HepG2 (cell line): ENCODE results near the gene NAB2. TPM values are rescaled to one million over a fixed set of nuclear protein-coding genes. Genes with fewer than 3 reads are reported as not detected.

Experiments used
- ARNT ChIP-seq: fragments of 450-650 bp; IDR thresholded peaks from 2 replicates; pipeline ENCODE4 v1.6.1; 2017
- DR1 ChIP-seq: sonication (generic); formaldehyde crosslinking; IDR thresholded peaks from 2 replicates; pipeline ENCODE4 v1.8.0; 2021; ENCODE audit warnings: mild to moderate bottlenecking, missing genetic modification reagents, inconsistent platforms
- FOXA3 ChIP-seq: IDR thresholded peaks from 2 replicates; pipeline ENCODE4 v1.6.1; 2016; ENCODE audit warnings: missing genetic modification reagents, missing compliant biosample characterization
- KDM2A ChIP-seq: sonication (generic); formaldehyde crosslinking; IDR thresholded peaks from 2 replicates; pipeline ENCODE4 v1.4.0; 2020; ENCODE audit warnings: low read depth, missing genetic modification reagents, borderline replicate concordance
- KLF16 ChIP-seq, 2 experiments: sonication (generic) in 1 of 2; formaldehyde crosslinking in 1 of 2; IDR thresholded peaks; 2 replicates each; pipeline versions ENCODE4 v1.6.1 to v1.8.0; 2016 to 2023; ENCODE audit warnings: missing genetic modification reagents in 2 of 2, missing compliant biosample characterization in 1 of 2
- MEIS2 ChIP-seq: sonication (generic); formaldehyde crosslinking; IDR thresholded peaks from 2 replicates; pipeline ENCODE4 v1.9.0; 2021; ENCODE audit warnings: mild to moderate bottlenecking, missing genetic modification reagents
- MYC ChIP-seq: sonication (generic); formaldehyde crosslinking; IDR thresholded peaks from 2 replicates; pipeline ENCODE4 v1.9.0; 2021; ENCODE audit warnings: missing genetic modification reagents, borderline replicate concordance
- NFYC ChIP-seq: IDR thresholded peaks from 2 replicates; pipeline ENCODE4 v1.6.1; 2016; ENCODE audit warnings: missing genetic modification reagents, missing compliant biosample characterization
- SOX6 ChIP-seq, 2 experiments: fragments of 450-650 bp in 1 of 2; sonication (generic) in 1 of 2; formaldehyde crosslinking in 1 of 2; IDR thresholded peaks; 2 replicates each; pipeline versions ENCODE4 v1.4.0 to v1.6.1; 2017 to 2020; ENCODE audit warnings: antibody characterized with exemption in 1 of 2, mild to moderate bottlenecking in 1 of 2, missing genetic modification reagents in 1 of 2
- TSC22D2 ChIP-seq: sonication (generic); formaldehyde crosslinking; IDR thresholded peaks from 2 replicates; pipeline ENCODE4 v1.5.1; 2020; ENCODE audit warnings: missing genetic modification reagents, mild to moderate bottlenecking, borderline replicate concordance
- ZBTB1 ChIP-seq: sonication (generic); formaldehyde crosslinking; IDR thresholded peaks from 2 replicates; pipeline ENCODE4 v1.4.0; 2020; ENCODE audit warnings: missing genetic modification reagents, borderline replicate concordance
- ZFX ChIP-seq: sonication (generic); formaldehyde crosslinking; IDR thresholded peaks from 2 replicates; pipeline ENCODE4 v1.4.0; 2020; ENCODE audit warnings: mild to moderate bottlenecking, low read depth, missing genetic modification reagents, moderate library complexity
- ZNF10 ChIP-seq: sonication (generic); formaldehyde crosslinking; IDR thresholded peaks from 2 replicates; pipeline ENCODE4 v1.4.0; 2020; ENCODE audit warnings: mild to moderate bottlenecking, low read depth, missing genetic modification reagents, borderline replicate concordance
- ZNF136 ChIP-seq: sonication (generic); formaldehyde crosslinking; IDR thresholded peaks from 2 replicates; pipeline ENCODE4 v1.8.1; 2022; ENCODE audit warnings: low read depth, mild to moderate bottlenecking, moderate library complexity, missing genetic modification reagents
- polyA plus RNA-seq, 8 experiments: library from polyadenylated mRNA; depleted of rRNA in 3 of 8; stranded (reverse) in 7 of 8; unstranded in 1 of 8; fragments of >200 nt; fragmentation: Illumina TruSeq in 4 of 8; extraction: Trizol in 4 of 8; gene quantifications; 2 replicates each; pipeline versions ENCODE4 v1.2.1 to v1.2.3, GENCODE V29; 2011 to 2016; ENCODE audit warnings: low read depth in 4 of 8, missing spikeins in 1 of 8, mixed read lengths in 1 of 8; ENCODE audit not compliant: insufficient read depth in 1 of 8
- total RNA-seq, 5 experiments: library from RNA; depleted of rRNA; stranded (reverse); fragments of >200 nt; fragmentation: Illumina TruSeq; extraction: Trizol; gene quantifications; 2 replicates each; pipeline ENCODE4 v1.2.3, GENCODE V29; 2016; ENCODE audit warnings: low read depth in 1 of 5
- TF ChIP-seq, protein P1 (sequence below): sonication (generic); formaldehyde crosslinking; IDR thresholded peaks from 2 replicates; pipeline ENCODE4 v1.4.0; 2020; ENCODE audit warnings: missing genetic modification reagents
- TF ChIP-seq, protein P2 (sequence below): sonication (generic); formaldehyde crosslinking; IDR thresholded peaks from 2 replicates; pipeline ENCODE4 v1.5.1; 2020; ENCODE audit warnings: mild to moderate bottlenecking, missing genetic modification reagents, moderate library complexity
- TF ChIP-seq, protein P3 (sequence below): sonication (generic); formaldehyde crosslinking; IDR thresholded peaks from 2 replicates; pipeline ENCODE4 v1.4.0; 2020; ENCODE audit warnings: missing genetic modification reagents; ENCODE audit errors: not compliant biosample characterization
- TF ChIP-seq, protein P4 (sequence below): sonication (generic); formaldehyde crosslinking; conservative IDR thresholded peaks from 2 replicates; pipeline ENCODE4 v1.4.0; 2020; ENCODE audit warnings: missing genetic modification reagents
- TF ChIP-seq, protein P5 (sequence below): sonication (generic); formaldehyde crosslinking; IDR thresholded peaks from 2 replicates; pipeline ENCODE4 v1.5.1; 2020; ENCODE audit warnings: mild to moderate bottlenecking, missing genetic modification reagents, borderline replicate concordance

The NAB2 gene
- total and polyA plus RNA-seq, 2 of the 13 experiments (the other 11 are each of a cell fraction or from before 2014, with no cell fraction given) = 11.7 to 12.9 TPM

DNA sequence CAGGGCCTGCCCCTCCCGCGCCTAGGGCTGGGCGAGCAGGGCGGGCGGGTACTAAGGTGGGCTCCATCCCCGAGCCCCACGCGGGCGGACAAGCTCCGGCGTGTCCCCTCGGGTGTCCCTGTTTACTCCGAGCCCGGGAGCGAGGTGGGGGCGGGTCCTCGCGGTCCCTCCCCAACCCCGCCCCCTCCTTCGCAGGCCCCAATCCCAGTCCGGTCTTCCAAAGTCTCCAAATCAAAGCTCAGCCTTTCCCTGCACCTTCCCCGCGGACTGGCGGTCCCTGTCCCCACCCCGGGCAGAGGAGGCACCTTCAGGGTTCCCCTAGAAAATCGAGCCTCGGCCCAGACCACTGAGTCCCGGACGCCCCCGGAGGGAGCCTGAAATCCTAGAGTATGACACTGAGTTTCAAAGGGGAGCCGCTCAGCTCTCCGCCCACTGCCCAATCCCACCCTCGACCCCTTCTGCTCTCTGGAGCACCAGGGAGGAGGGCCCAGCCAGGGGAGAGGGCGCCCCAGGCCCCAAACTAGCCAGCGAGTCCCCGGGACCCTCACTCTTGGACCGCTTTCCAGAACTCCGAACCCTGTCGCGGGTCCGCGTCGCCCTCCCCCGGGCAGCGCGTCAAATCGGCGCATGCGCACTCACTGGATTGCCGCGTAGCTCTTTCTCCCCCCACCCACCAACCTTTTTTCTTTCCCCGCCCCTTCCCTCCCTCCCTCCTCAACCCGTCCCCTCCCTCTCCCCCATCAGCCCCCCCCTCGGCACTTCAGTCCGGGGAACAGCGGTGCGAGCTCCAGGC is 39.0 kb downstream of the NAB2 start, which contains the start of gene LRP1 (continued):
- TF ChIP-seq, protein P1, sequence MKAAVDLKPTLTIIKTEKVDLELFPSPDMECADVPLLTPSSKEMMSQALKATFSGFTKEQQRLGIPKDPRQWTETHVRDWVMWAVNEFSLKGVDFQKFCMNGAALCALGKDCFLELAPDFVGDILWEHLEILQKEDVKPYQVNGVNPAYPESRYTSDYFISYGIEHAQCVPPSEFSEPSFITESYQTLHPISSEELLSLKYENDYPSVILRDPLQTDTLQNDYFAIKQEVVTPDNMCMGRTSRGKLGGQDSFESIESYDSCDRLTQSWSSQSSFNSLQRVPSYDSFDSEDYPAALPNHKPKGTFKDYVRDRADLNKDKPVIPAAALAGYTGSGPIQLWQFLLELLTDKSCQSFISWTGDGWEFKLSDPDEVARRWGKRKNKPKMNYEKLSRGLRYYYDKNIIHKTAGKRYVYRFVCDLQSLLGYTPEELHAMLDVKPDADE = no peak
- TF ChIP-seq TSC22D2 (CRISPR knock-in tag) (0 out of 2 replicates have a peak, but pooled peaks have one; percentile 67), ZNF10 (CRISPR knock-in tag) (no peak), NFYC (CRISPR knock-in tag) (no peak), MEIS2 (CRISPR knock-in tag) (no peak), MYC (CRISPR knock-in tag) (peak; percentile 79), ZNF136 (CRISPR knock-in tag) (peak; percentile 63; the same call in 1 of the 2 replicates), SOX6 (IDR thresholded peaks at IDR 0.05) (no peak), SOX6 (CRISPR knock-in tag; IDR thresholded peaks at IDR 0.05) (no peak; the same call in 1 of the 2 replicates), KDM2A (peak; percentile 60; the same call in 1 of the 2 replicates), ZFX (CRISPR knock-in tag) (peak; percentile 51), DR1 (CRISPR knock-in tag) (no peak), ARNT (no peak), FOXA3 (CRISPR knock-in tag) (peak; percentile 34), ZBTB1 (CRISPR knock-in tag) (no peak), KLF16 (CRISPR knock-in tag; IDR thresholded peaks at IDR 0.05) (peak in 1 of 2 experiments; percentile 47; a peak in 1 of 4 replicates)
- TF ChIP-seq, protein P2, sequence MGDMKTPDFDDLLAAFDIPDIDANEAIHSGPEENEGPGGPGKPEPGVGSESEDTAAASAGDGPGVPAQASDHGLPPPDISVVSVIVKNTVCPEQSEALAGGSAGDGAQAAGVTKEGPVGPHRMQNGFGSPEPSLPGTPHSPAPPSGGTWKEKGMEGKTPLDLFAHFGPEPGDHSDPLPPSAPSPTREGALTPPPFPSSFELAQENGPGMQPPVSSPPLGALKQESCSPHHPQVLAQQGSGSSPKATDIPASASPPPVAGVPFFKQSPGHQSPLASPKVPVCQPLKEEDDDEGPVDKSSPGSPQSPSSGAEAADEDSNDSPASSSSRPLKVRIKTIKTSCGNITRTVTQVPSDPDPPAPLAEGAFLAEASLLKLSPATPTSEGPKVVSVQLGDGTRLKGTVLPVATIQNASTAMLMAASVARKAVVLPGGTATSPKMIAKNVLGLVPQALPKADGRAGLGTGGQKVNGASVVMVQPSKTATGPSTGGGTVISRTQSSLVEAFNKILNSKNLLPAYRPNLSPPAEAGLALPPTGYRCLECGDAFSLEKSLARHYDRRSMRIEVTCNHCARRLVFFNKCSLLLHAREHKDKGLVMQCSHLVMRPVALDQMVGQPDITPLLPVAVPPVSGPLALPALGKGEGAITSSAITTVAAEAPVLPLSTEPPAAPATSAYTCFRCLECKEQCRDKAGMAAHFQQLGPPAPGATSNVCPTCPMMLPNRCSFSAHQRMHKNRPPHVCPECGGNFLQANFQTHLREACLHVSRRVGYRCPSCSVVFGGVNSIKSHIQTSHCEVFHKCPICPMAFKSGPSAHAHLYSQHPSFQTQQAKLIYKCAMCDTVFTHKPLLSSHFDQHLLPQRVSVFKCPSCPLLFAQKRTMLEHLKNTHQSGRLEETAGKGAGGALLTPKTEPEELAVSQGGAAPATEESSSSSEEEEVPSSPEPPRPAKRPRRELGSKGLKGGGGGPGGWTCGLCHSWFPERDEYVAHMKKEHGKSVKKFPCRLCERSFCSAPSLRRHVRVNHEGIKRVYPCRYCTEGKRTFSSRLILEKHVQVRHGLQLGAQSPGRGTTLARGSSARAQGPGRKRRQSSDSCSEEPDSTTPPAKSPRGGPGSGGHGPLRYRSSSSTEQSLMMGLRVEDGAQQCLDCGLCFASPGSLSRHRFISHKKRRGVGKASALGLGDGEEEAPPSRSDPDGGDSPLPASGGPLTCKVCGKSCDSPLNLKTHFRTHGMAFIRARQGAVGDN (CRISPR knock-in tag) = peak; percentile 76
- TF ChIP-seq, protein P3, sequence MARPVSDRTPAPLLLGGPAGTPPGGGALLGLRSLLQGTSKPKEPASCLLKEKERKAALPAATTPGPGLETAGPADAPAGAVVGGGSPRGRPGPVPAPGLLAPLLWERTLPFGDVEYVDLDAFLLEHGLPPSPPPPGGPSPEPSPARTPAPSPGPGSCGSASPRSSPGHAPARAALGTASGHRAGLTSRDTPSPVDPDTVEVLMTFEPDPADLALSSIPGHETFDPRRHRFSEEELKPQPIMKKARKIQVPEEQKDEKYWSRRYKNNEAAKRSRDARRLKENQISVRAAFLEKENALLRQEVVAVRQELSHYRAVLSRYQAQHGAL = no peak
- TF ChIP-seq, protein P4, sequence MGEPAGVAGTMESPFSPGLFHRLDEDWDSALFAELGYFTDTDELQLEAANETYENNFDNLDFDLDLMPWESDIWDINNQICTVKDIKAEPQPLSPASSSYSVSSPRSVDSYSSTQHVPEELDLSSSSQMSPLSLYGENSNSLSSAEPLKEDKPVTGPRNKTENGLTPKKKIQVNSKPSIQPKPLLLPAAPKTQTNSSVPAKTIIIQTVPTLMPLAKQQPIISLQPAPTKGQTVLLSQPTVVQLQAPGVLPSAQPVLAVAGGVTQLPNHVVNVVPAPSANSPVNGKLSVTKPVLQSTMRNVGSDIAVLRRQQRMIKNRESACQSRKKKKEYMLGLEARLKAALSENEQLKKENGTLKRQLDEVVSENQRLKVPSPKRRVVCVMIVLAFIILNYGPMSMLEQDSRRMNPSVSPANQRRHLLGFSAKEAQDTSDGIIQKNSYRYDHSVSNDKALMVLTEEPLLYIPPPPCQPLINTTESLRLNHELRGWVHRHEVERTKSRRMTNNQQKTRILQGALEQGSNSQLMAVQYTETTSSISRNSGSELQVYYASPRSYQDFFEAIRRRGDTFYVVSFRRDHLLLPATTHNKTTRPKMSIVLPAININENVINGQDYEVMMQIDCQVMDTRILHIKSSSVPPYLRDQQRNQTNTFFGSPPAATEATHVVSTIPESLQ (CRISPR knock-in tag) = no peak
- TF ChIP-seq, protein P5, sequence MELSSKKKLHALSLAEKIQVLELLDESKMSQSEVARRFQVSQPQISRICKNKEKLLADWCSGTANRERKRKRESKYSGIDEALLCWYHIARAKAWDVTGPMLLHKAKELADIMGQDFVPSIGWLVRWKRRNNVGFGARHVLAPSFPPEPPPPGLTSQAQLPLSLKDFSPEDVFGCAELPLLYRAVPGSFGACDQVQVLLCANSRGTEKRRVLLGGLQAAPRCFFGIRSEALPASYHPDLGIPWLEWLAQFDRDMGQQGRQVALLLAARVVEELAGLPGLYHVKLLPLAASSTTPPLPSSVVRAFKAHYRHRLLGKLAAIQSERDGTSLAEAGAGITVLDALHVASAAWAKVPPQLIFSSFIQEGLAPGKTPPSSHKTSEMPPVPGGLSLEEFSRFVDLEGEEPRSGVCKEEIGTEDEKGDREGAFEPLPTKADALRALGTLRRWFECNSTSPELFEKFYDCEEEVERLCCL = no peak
